HG03066 (cell line): ENCODE measurements around the gene CREB3L2.
"Not testable (repeated sequence)": the region's sequence is repeated elsewhere in the genome, so short reads cannot be mapped to it uniquely, and the experiment has no call there.

Experiments used
- ATAC-seq: cut with Tn5 transposase; IDR thresholded peaks from one replicate; pipeline ENCODE4 v1.9.1; 2021; ENCODE audit warnings: low read depth; ENCODE audit not compliant: unreplicated experiment

The CREB3L2 gene

DNA sequence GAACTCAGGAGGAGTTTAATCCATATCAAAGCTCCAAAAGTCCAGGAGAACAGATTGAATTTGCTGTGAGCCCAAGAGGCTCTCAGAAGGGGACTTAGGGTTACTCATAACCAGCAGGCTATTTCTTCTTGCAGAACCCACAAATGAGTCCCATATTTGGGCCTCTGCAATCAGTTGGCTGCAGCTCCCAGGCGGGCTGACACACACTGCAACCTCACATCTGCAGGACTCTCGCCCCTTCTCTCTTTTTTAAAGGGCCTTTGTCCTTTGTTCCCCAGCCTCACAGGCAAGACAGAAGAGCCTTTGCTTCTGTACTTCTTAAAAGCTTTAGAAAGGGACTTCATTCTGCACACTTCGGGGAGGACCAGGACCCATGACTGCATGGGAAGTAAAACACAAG lies 26.7 kb downstream of the CREB3L2 start:
- no peak for ATAC-seq

DNA sequence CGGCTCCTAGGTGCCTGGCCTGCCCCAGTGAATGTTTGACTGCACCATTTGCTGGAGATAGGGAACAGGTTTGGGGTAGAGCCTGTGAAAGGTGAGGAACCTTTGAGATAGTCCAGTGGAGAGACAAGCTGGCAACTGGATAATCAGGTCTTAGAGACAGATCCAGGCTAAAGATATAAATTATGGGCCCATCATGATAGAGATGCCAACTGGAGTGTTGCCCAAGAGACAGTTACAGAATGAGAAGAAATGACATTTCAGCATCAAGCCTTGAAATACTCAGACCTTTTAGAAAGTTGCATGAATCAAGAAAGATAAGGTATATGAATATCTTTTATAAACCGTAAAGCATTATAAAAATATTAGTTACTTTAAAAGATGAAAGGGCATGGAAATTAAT lies 27.1 kb downstream of the CREB3L2 start:
- no peak for ATAC-seq

DNA sequence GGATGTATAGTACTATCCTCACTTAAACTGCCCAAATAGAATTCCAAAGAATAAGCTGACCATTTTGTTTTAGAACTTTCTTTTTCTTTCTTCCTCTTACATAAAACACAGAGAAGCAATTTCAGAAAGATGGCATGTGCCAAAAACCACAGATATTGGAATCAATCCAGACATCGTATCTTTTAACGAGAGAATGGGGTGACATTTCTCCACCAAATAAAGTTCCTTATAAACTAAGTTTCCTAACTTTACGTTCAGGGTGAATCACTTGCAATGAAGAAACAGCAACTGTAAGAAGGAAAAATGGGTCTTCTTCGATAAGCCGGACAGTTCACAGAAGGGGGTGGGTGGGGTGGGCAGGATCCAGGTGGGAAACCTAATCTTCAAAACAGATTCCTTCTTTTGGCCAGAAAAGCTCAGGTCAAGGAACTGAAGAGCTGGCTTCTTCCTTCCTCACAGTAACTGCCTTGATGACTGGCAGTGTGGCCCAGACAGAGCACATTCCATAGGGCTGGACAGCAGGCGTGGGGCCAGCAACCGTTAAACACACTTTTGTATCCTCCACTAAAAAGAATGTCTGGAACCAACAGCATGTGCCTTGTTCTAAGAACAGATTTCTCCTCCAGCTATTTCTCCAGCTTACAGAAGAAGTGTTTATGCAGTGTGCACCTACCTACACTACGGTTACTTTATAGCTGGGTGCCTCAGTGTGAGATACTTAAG lies 31.5 kb downstream of the CREB3L2 start:
- no peak for ATAC-seq

DNA sequence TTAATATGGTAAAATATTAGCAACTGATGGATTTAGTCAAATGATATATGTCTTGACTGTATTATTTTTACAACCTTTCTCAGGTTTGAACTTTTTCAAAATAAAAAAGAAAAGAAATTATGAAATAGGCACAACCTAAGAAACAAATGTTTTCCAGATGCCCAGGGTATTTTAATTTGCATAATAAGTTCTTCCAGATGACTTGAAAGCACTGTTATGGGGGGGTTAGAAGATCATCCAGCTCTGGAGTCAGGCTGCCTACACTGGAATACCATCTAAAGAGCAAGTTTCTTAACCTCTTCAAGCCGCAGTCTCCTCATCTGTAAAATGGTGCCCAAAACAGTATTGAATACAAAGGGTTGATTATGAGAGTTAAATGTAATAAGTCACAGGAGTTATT lies 32.1 kb downstream of the CREB3L2 start:
- ATAC-seq = no peak

DNA sequence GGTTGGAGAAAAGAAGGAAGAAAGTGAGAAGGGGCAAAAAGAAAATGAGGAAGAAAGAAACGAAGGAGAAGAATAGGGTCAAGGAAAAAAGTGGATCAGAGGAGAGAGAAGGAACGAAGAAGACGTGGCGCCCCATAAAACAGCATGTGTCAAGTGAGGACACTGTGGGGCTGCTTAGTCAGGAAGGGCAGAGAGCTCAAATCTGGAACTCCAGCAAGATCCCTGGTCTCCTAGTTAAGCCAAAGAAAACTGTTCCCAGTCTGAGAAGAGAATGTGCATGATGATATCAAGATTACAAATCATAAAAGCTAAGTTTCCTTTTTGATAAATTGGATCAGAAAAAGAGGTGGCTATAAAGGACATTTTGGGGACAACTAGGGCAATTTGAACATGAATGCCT lies 33.0 kb downstream of the CREB3L2 start:
- ATAC-seq = no peak

DNA sequence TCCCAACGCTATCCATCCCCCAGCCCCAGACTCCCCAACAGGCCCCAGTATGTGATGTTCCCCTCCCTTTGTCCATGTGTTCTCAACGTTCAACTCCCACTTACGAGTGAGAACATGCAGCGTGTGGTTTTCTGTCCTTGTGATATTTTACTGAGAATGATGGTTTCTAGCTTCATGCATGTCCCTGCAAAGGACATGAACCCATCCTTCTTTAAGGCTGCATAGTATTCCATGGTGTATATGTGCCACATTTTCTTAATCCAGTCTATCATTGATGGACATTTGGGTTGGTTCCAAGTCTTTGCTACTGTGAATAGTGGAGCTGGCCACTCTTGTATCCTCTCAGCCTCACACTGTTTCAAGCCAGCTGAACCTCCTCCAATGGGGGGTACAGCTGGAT lies 33.5 kb downstream of the CREB3L2 start:
- ATAC-seq = not testable (repeated sequence)

DNA sequence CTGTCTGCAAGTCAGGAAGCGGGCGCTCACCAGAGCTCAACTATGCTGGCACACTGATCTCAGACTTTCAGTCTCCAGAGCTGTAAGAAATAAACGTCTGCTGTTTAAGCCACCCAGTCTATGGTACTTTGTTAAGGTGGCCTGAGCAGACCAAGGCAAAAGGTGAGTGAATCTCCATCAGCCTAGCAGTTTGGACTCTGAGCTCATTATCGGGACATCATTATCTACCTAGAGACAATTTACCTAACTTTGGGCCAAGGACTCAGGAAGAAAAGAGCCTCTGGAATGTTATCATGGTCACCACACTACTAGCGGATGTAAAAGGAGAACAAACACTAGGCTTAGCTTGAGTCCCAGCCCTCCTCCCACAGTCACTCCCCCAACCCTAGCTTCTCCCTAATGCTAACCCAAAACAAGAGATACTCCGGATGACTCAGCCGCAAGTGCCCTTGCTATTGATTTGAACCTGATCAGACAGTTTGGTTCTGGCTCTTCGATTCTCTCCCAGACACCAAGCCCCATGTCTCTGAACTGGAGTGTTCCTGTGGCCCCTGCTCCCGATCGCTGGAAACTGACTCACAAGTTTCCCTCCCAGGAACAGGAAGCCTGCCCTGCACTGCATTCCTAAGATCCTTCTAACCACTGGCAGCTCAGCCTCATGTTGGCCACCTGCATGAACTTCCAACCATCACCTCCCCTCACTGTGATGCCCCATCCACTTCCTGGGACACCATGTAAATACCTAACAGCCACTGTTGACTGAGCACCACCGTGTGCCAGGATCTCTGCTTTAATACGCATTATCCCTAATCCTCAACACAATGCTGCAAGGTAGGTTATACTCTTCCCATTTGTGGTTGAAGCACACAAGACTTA lies 34.5 kb downstream of the CREB3L2 start:
- no peak for ATAC-seq

DNA sequence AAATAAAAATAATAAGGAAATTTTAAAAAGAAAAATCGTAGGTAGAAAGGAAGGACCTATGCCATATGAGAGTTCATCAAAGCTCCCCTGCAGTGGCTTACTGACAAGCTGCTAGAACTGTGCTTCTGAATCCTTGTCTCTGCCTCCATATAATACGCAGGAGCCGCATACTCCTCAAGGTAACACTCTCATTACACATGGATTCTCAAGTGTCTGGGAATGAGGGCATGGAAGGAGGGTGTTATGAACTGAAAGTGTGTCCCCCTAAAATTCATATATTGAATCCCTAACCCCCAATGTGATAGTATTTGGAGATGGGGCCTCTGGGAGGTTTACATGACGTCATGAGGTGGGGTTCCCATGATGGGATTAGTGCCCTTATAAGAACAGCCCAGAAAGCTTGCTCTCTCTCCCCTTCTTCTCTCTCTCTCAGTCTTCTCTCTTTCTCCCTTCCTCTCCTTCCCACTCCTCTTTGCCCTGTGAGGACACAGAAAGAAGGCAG lies 35.2 kb downstream of the CREB3L2 start:
- ATAC-seq = no peak

DNA sequence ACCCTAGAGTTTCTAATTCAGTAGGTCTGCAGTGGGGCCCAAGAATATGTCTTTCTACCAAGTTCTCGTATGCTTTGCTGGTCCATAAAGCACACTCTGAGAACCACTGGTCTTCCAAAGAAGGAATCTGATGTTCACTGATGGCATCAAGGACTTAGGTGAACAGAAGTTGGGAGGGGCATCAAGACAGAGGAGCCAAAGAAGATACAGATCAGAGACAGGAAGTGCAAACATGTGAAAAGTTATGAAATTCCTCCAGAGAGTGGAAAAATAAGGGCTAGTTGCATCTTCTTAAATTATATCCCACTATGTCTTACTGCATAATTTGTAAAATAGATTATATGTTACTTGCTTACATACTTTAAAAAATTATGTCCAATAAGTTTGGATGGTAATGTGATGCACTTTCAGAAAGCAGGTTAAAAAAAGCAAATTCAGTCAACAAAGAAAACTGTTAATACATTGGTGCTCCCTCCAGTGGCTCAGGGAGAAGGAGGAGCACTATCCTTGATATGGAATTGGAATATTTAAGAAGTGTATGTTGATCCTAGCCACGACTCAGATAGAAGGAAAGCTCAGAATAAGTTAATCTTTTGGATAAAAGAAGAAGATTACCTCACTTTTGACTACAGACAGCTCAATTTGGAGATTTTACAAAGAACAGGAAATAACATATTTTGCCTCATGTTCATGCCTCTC lies 35.8 kb downstream of the CREB3L2 start:
- ATAC-seq = no peak

DNA sequence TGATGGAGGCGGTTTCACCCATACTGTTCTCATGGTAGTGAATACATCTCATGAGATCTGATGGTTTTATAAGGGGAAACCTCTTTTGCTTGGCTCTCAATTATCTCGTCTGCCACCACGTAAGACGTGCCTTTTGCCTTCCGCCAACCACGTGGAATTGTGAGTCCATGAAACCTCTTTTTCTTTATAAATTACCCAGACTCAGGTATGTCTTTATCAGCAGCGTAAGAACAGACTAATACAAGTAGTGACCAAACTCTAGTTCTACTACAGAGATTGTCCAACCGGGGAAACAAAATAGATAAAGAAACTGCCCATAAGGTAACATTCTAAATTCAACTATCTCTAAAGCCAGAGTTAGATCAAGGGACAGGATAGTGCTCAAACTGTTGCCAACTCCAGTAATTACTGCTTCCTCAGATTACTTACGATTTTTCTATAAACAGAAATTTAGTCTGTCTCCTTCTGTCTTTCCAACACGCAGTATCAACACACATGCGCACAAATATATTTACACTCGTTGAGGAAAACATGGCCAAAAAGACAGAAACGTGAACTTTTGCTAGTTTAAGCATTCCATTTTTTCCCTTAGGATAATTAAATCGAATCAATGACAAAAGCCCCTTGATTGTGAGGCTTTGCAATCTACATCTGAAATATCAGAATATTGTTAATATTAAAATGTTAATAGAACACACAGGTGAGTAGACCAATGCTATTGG lies 36.9 kb downstream of the CREB3L2 start:
- no peak for ATAC-seq

DNA sequence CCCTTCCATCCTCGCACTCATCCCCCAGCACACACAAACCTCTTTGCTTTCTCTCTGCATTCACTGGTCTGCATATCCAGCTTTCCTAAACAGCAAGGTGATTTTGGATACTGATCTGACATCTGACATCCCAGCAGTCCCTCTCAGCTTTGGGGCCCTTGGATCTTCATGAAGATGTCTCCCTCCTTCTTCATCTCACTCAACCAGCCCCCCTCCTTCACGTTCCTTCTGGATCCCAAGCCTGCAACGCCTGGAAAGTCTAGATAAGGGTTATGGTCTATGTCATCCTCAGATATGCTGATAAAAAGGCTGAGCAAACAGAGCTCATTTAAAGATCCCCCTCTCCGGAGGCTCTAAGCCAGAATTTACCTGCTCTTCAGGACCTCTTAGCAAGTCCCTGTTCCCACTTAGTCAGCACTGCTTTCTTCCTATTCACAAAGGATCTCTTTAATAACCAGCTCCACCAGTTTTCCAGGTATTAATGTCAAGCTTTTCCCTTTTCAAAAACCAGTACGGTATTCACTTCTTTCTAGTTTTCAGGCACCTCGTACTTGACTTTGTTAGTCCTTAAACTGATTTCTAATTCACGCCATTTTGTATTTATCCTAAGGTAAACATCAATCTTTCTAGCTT lies 38.9 kb downstream of the CREB3L2 start:
- no peak for ATAC-seq

DNA sequence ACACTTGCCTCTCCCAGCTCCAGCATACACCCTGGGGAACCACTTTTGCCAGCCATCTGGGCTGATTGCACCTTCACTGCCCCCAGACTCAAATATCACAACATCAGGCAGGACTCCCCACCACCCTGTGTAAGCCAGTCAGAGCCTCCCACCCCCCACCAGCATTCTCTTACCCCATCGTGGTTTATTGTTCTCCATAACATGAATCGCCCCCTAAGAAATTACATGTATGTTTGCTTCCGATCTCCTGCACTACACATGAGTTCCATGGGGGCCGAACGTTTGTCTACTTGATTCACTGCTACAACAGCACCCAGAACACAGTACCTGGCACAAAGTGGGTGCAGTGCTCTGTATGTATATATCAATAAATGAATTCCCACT lies 39.4 kb downstream of the CREB3L2 start:
- no peak for ATAC-seq

DNA sequence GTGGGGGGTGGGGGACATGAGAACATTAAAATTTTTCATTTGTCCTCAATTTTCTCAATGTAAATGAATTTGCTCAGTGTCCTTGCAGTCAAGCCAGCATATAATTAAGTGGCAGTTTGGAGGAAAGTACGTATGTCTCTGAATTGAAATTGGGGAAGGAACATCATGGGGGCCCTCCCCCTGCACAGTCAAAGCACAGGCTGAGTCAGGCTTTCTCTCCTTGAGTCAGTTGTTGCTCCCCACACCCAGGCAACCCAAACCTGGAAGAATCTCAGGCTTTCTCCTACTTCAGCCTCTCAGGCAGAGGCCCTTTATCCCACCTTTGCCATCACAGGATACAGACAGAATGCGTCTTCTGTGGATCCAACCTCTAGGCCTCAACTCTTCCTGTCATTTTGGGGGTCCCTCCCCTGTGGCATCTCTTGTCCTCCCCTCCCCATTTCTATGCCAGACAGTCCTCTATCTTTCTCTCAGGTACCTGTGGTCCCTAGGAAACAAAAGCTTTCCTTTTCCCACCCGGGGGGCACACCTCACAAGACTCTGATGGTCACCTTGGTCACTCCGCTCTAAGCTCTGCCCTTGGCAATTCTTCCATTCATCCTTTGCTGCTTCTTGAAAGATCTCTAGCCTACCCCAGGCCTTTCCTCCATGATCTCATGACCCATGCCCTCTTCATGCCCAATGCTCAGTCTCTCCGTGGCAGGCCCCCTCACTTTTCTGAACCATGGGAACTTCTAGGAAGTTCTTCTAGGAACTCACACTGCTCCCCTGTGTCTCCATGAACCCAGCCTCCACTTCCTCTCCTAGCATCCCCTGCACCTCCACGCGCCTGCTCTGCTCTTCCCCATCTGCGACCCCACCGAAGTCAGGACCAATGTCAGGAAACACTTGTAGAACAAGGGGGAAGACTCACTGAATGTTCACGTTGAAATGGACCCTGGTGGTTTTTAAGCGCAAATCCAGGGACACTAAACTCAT lies 40.4 kb downstream of the CREB3L2 start:
- peak; percentile 60 for ATAC-seq

DNA sequence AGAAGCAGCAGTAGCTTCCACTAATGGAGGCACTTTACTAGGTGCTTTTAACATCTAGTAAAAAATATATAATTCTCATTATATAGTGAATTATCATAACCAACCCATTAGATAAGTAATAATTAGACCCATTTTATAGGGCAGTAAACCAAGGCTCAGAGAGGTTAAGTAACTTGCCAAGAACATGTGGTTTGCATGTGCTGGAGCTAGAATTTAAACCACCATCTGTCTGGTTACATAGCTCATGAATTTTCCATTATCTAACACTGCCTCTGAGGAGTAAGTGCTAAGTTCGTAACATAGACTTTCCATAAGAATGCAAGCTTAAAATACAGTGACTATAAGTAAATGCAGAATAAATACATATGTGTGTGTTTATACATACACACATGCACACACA lies 41.9 kb downstream of the CREB3L2 start:
- no peak for ATAC-seq

DNA sequence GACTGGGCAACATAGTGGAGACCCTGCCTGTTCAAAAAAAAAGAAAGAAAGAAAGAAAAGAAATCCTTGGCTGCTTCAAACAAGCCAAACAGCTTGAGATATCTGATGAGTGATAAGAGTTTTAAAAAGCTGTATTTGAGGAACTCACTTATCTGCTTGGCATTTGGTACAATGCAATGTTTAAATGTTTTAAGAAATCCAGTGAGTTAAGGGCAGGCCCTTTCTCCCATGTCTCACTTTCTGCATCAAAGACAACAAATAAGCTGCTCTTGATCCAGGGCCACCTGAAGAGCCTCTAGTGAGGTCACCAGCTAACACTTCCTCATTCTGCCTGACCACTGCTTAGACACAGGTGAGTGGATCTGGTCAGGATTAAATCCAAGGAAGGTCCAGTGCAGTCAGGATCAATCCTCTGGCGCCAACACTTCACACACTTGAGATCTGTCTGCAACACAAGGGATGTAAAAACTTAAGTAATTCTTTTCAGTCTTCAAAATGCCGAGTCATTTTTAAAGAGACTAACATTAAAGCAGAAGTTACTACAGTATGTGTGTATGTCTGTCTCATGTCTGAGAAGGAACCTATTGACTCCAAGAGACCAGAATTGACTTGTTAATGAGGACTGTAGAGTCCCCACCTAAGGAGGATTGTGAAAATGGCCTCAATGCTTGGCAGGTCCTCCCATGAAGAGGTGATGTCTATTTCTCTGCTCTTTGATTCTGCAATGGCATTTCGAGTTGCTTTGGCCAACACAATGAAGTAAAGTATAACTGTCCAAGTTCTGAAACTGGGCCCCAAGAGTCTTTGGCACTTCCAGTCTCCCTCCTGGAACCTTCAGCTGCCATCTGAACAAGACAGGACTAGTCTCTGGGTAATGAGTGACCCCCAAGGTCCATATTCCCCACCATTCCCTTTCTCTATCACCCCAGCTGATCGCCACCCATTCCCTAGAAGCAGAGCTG lies 43.1 kb downstream of the CREB3L2 start:
- ATAC-seq = no peak

DNA sequence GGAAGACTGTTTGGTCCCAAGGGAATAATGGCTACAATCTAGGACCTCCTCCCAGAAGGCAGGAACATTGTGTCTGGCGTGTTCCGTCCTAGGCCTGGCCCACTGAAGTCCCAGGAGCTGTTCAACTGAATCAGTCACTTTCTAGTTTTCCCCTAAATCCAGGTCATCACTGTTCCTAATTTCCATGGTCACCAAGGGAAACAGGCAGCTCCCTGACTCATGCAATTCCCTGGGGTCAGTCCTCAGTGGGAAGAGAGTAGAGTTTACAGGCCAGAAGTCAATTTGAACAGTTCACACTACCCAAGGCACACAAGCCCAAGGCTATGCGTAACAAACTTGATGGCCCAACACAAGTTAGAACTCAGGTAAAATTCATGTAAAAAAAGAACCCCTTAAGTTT lies 44.0 kb downstream of the CREB3L2 start:
- ATAC-seq = no peak

DNA sequence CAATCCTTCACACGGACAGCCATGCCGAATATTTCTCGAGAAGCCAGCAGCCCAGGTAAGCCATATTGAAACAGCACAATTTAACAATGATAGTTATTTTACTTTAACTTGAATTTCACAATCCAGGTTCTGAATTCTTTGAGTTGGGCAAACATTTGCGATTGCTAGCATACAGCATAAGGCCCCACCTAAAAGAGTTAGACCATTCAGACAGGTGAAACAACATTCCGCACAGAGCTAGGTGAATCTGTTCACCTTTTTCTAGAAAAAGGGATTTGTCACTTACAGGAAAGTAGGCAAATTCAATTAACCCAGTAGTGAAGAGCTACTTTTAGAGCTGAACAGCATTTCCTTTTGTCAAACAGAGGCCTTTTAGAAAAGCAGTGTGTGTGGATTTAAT lies 45.3 kb downstream of the CREB3L2 start:
- ATAC-seq = no peak

DNA sequence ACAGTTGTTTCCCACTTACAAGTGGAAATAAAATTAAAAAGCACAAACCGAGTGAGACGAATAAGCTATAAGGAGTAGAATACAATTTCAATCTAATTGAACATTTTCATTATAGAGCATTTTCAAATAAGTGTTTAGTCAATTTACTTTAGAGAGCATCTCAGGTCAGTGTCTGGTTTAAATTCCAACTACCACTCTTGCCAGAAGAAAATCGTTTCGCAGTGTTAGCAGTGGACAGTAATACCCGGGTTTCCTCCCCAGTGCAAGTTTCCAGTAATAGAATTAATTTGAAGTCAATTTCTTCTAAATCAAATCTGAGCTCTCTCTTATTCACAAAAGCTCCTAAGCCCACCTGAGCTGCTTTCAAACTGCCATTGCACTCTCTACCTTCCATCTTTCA lies 45.7 kb downstream of the CREB3L2 start:
- ATAC-seq = no peak
